GM23248 (cell line): ENCODE data around the gene ARHGAP8.

Experiments used
- EZH2 ChIP-seq: fragments of 200-600 bp; sonication (generic); IDR thresholded peaks from 2 replicates; pipeline ENCODE4 v1.6.1; 2018; ENCODE audit warnings: antibody characterized with exemption, mild to moderate bottlenecking; ENCODE audit not compliant: insufficient read depth, poor library complexity, severe bottlenecking
- EZH2phosphoT487 ChIP-seq: fragments of 200-600 bp; sonication (generic); IDR thresholded peaks from 2 replicates; pipeline ENCODE4 v1.6.1; 2018; ENCODE audit warnings: antibody characterized with exemption, moderate library complexity, mild to moderate bottlenecking, low read depth; ENCODE audit not compliant: insufficient read depth

DNA sequence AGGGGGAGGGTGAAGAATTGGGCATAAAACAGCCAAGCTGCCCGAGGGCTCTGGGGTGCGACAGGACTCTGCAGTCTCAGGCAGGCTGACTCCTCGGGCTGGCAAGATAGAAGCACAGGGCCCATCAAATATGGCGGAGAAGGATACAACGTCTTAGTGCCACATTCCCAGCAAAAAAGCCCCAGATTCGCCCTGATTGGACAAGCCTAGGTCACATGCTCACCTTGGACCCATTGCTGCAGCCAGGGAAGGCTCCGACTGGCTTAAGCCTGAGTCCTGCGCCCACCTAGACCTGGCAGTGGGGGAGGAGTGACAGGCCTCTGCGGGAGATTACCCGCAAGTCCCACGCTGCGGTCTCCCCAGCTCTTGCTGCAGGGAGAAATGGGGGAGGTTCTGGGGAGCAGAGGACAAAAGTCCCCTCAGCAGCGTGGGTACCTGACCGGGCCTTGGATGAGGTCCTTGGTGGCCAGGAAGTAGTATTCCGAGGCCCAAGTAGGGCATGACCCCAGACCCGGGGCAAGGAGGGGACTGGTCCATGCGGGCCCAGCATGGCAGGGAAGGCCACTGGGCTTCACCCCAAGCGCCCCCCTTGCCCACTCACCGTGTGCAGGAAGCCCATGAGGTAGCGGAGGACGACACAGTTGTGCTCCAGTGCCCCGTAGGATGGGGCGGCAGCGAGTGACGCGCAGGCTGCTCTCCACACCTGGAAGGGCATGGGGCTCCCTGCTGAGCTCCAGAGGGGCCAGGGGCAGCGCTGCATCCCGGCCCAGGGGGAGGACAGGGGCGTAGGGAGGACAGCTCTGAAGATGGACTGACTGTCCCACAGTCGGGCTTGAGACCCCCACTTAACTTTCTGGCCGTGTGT is 113.0 kb downstream of the ARHGAP8 start:
- TF ChIP-seq EZH2phosphoT487 (no peak), EZH2 (no peak)
